Thyroid gland (tissue), 4 donors: ENCODE results near the gene ZNF2.

ENCODE experiments used
- CTCF ChIP-seq, 6 experiments: fragments of 200-600 bp in 3 of 6; fragments of 450-650 bp in 3 of 6; sonication (generic) in 3 of 6; IDR thresholded peaks; one replicate each; pipeline ENCODE4 v1.5.1; 2016 to 2019; ENCODE audit warnings: antibody characterized with exemption in 6 of 6, mild to moderate bottlenecking in 2 of 6, inconsistent platforms in 1 of 6, moderate library complexity in 1 of 6
- POLR2A ChIP-seq, 2 donors: fragments of 450-650 bp; IDR thresholded peaks; one replicate each; pipeline ENCODE4 v1.6.1; 2017; ENCODE audit warnings: antibody characterized with exemption in 2 of 2, mild to moderate bottlenecking in 2 of 2, moderate library complexity in 1 of 2

GRCh38 chr2:95165371-95166064, at the start of gene ZNF2:
- TF ChIP-seq POLR2A (IDR thresholded peaks at IDR 0.05), result peak in 1 of 2 donors; percentile 82
- peak in 1 of 6 experiments; percentile 16 for TF ChIP-seq CTCF (IDR thresholded peaks at IDR 0.05)
